Osteocyte (in vitro differentiated cells): ENCODE data around the gene POP4. TPM values are rescaled to one million over a fixed set of nuclear protein-coding genes. Genes with fewer than 3 reads are reported as not detected.

ENCODE experiments used
- DNase-seq: peaks from one replicate; pipeline ENCODE4 v3.0.0; 2021; ENCODE audit warnings: mixed read lengths; ENCODE audit not compliant: unreplicated experiment; ENCODE audit errors: extremely low spot score
- H3K27ac Mint-ChIP-seq: one replicate; pipeline ENCODE4 v1.8.0; 2021; ENCODE audit warnings: mild to moderate bottlenecking, mixed read lengths; ENCODE audit not compliant: unreplicated experiment
- H3K27me3 Mint-ChIP-seq: one replicate; pipeline ENCODE4 v1.8.0; 2021; ENCODE audit warnings: mixed read lengths; ENCODE audit not compliant: unreplicated experiment
- H3K36me3 Mint-ChIP-seq: one replicate; pipeline ENCODE4 v1.8.0; 2021; ENCODE audit warnings: mixed read lengths; ENCODE audit not compliant: unreplicated experiment
- H3K4me1 Mint-ChIP-seq: one replicate; pipeline ENCODE4 v1.8.0; 2021; ENCODE audit warnings: mixed read lengths; ENCODE audit not compliant: unreplicated experiment
- H3K4me3 Mint-ChIP-seq: one replicate; pipeline ENCODE4 v1.8.0; 2021; ENCODE audit warnings: mild to moderate bottlenecking, moderate library complexity, mixed read lengths; ENCODE audit not compliant: unreplicated experiment
- H3K9me3 Mint-ChIP-seq: one replicate; pipeline ENCODE4 v1.8.0; 2021; ENCODE audit warnings: mixed read lengths; ENCODE audit not compliant: unreplicated experiment
- total RNA-seq: library from RNA; stranded (reverse); gene quantifications from 2 replicates; pipeline ENCODE4 v1.2.1, GENCODE V29; 2021
- TF ChIP-seq, protein P1 (sequence below): fragments of 200-600 bp; sonication (generic); IDR thresholded peaks from 2 replicates; pipeline ENCODE4 v1.5.0; 2021; ENCODE audit warnings: antibody characterized with exemption, mild to moderate bottlenecking, moderate library complexity

The POP4 gene
- total RNA-seq, 1 donor from 2014 or later, result 61.7 TPM

- Mint-ChIP-seq H3K9me3 (no peaks in the 10 kb centered on the region), H3K36me3 (no peaks in the 10 kb centered on the region), H3K27ac (no peak overlapping the region), H3K4me3 (no peak overlapping the region), H3K4me1 (no peaks in the 10 kb centered on the region), H3K27me3 (peaks cover 28% of the 10 kb centered on the region)
- no peak for DNase-seq
- TF ChIP-seq, protein P1, sequence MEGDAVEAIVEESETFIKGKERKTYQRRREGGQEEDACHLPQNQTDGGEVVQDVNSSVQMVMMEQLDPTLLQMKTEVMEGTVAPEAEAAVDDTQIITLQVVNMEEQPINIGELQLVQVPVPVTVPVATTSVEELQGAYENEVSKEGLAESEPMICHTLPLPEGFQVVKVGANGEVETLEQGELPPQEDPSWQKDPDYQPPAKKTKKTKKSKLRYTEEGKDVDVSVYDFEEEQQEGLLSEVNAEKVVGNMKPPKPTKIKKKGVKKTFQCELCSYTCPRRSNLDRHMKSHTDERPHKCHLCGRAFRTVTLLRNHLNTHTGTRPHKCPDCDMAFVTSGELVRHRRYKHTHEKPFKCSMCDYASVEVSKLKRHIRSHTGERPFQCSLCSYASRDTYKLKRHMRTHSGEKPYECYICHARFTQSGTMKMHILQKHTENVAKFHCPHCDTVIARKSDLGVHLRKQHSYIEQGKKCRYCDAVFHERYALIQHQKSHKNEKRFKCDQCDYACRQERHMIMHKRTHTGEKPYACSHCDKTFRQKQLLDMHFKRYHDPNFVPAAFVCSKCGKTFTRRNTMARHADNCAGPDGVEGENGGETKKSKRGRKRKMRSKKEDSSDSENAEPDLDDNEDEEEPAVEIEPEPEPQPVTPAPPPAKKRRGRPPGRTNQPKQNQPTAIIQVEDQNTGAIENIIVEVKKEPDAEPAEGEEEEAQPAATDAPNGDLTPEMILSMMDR, result no peak
Measured at GRCh38 chr19:29593869-29594268, 12.2 kb upstream of the POP4 start.

DNA sequence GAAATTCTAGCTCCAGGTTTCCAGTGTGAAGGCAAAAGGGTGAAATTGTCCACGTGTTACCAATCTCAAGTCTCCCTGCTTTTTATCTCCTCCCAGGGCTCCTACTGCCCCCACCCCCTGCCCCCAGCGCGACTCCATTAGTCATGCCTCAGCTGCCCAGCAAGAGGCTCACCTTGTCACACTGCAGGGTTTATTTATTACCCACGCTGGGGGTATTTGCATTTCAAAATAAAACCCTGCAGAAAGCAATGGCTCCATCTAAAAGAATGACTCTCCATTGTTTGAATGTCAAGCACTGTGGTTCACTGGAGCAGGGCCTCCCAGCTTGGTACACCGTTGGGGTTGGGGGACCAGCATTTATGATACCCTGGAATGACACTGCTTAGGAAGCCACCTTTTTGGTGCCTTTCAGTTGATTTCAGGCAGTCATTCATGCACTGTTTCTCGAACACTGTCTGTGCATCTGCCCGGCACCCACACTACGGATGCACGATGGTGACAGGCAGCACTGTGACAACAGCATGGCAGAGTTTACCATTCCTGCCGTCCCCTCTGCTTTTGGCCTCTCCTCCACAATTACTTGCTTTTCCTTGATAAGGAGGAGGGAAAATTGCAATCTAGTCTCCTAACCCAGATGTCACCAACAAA, 9.9 kb upstream of the POP4 start:
- Mint-ChIP-seq H3K4me3 (no peak overlapping the region), H3K36me3 (no peaks in the 10 kb centered on the region), H3K27me3 (peaks cover 26% of the 10 kb centered on the region), H3K4me1 (no peaks in the 10 kb centered on the region), H3K27ac (no peak overlapping the region), H3K9me3 (no peaks in the 10 kb centered on the region)
- TF ChIP-seq, protein P1, result no peak
- no peak for DNase-seq

DNA sequence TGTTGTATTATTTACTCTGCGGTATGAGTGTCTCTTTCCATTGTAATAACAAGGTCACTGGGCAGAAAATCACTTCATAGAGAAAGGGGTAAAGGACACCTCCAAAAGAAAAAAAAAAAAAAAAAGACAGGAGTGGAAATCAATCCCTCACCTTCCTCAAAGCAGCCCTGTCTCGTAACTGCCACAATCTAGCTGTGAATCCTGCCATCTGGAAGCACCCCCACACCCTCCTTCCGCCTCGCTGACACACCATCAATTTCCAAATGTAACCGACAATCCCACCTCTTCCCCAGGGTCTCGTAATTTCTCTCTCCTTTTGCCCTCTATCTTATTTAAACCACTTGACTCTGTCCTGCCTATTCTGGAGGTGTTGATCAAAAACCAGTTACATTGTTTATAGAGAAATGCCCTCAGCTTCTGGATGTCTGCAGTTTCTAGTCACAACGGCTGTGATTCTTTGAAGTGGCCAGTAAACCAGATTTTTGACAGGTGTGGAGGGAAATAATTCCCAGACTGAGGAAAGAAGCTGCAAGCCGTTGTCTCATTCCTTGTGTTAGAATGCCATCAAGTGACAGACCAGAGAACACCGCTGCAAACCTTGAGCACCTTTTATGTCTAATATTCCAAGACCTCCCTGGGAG, 9.1 kb upstream of the POP4 start:
- H3K4me3 Mint-ChIP-seq, result no peak overlapping the region
- TF ChIP-seq, protein P1, result peak; percentile 38
- no peaks in the 10 kb centered on the region for H3K36me3 Mint-ChIP-seq
- H3K27me3 Mint-ChIP-seq, result peaks cover 20% of the 10 kb centered on the region
- H3K9me3 Mint-ChIP-seq, result no peaks in the 10 kb centered on the region
- H3K27ac Mint-ChIP-seq, result no peak overlapping the region
- no peaks in the 10 kb centered on the region for H3K4me1 Mint-ChIP-seq
- DNase-seq, result no peak

DNA sequence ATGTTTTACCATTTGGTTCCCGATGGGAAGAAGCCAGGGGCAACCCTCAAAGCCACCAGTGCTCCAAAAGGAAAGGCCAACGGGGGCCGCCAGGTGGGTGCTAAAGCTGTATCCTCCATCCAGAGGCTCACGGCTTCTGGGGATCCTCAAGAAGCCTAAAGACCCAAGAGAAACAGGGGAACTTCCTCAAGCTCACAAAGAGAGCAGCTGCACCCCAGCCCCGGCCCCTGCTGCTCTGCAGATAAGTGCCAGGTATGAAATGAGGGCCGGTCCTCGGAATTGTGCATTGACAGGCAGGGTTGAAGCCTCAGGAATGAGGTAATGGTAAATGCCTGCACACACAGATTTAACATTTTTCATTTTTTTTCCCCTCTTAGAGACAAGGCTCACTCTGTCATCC, 8.0 kb upstream of the POP4 start:
- TF ChIP-seq, protein P1, result no peak
- Mint-ChIP-seq H3K27ac (no peak overlapping the region), H3K27me3 (peaks cover 20% of the 10 kb centered on the region), H3K4me1 (no peaks in the 10 kb centered on the region), H3K36me3 (no peaks in the 10 kb centered on the region), H3K4me3 (no peak overlapping the region), H3K9me3 (no peaks in the 10 kb centered on the region)
- no peak for DNase-seq

GRCh38 chr19:29598496-29598895, 7.6 kb upstream of the POP4 start:
- Mint-ChIP-seq H3K27me3 (peaks cover 19% of the 10 kb centered on the region), H3K4me3 (no peak overlapping the region), H3K4me1 (no peaks in the 10 kb centered on the region), H3K27ac (no peak overlapping the region), H3K9me3 (no peaks in the 10 kb centered on the region), H3K36me3 (no peaks in the 10 kb centered on the region)
- TF ChIP-seq, protein P1, result no peak
- DNase-seq, result no peak
